ENCODE data around the gene MTFR2.
A peak's percentile ranks its signal among the peaks of the same experiment; 100 is the strongest.

Gene MTFR2

GRCh38 chr6:136288566-136289326 lies 38.6 kb upstream of the MTFR2 start (continued):
- TF ChIP-seq ZSCAN5A (tag by site-specific recombination; IDR thresholded peaks at IDR 0.05) (no peak), ZNF518A (tag by site-specific recombination; conservative IDR thresholded peaks at IDR 0.05; ENCODE audit: low read depth) (no peak), ZIC2 (tag by site-specific recombination; IDR thresholded peaks at IDR 0.05) (peak; percentile 41), ZNF48 (tag by site-specific recombination; IDR thresholded peaks at IDR 0.05) (no peak), ZNF184 (tag by site-specific recombination; IDR thresholded peaks at IDR 0.05) (0 out of 2 replicates have a peak, but pooled peaks have one; percentile 47), ZNF335 (tag by site-specific recombination; conservative IDR thresholded peaks at IDR 0.05) (peak; percentile 27; the same call in 1 of the 2 replicates), ZBTB1 (tag by site-specific recombination; IDR thresholded peaks at IDR 0.05) (no peak), ZBTB8A (tag by site-specific recombination; IDR thresholded peaks at IDR 0.05) (no peak), ZNF654 (tag by site-specific recombination; IDR thresholded peaks at IDR 0.05; ENCODE audit: low read depth) (no peak), SP3 (tag by site-specific recombination; IDR thresholded peaks at IDR 0.05) (no peak), ZNF837 (tag by site-specific recombination; IDR thresholded peaks at IDR 0.05) (no peak), ELK4 (IDR thresholded peaks at IDR 0.05; ENCODE audit: borderline replicate concordance, low read depth, low read length) (no peak), BCL6B (tag by site-specific recombination; IDR thresholded peaks at IDR 0.05) (no peak), ZNF19 (tag by site-specific recombination; IDR thresholded peaks at IDR 0.05; ENCODE audit: low read depth) (no peak), ZNF791 (tag by site-specific recombination; IDR thresholded peaks at IDR 0.05) (no peak), ZNF416 (tag by site-specific recombination; IDR thresholded peaks at IDR 0.05) (no peak), KLF8 (tag by site-specific recombination; IDR thresholded peaks at IDR 0.05) (no peak), ZBTB17 (tag by site-specific recombination; IDR thresholded peaks at IDR 0.05) (peak; percentile 65), PRDM1 (tag by site-specific recombination; IDR thresholded peaks at IDR 0.05) (peak; percentile 7; the same call in 1 of the 2 replicates), TSHZ1 (tag by site-specific recombination; IDR thresholded peaks at IDR 0.05; ENCODE audit: borderline replicate concordance) (no peak), PATZ1 (tag by site-specific recombination; IDR thresholded peaks at IDR 0.05) (no peak)
